GM23338 (cell line): ENCODE data around the gene ACAD11. TPM values are rescaled to one million over a fixed set of nuclear protein-coding genes. Genes with fewer than 3 reads are reported as not detected.
"Not testable (repeated sequence)": the region's sequence is repeated elsewhere in the genome, so short reads cannot be mapped to it uniquely, and the experiment has no call there.

ENCODE experiments used
- ATAC-seq: fragments of 200-7000 bp; cut with Tn5 transposase; 3 replicates; pipeline ENCODE4 v1.9.1; 2020
- DNase-seq: peaks from one replicate; pipeline ENCODE4 v3.0.0-alpha.2; 2015; ENCODE audit warnings: low spot score
- H2AFZ ChIP-seq: fragments of 200-600 bp; sonication (generic); 2 replicates; pipeline ENCODE4 v1.8.0; 2016; ENCODE audit warnings: antibody characterized with exemption, mild to moderate bottlenecking, moderate library complexity
- H3F3A ChIP-seq: fragments of 200-600 bp; sonication (generic); replicated peaks from 2 replicates; pipeline ENCODE4 v1.8.0; 2017; ENCODE audit warnings: antibody characterized with exemption, mixed run types, low read depth
- H3K27ac ChIP-seq: fragments of 200-600 bp; sonication (generic); 2 replicates; pipeline ENCODE4 v1.6.1; 2016; ENCODE audit warnings: low read depth
- H3K27me3 ChIP-seq: fragments of 200-600 bp; sonication (generic); 2 replicates; pipeline ENCODE4 v1.8.0; 2016; ENCODE audit warnings: mild to moderate bottlenecking, mixed run types, moderate library complexity; ENCODE audit not compliant: insufficient read depth
- H3K36me3 ChIP-seq: fragments of 200-600 bp; sonication (generic); 2 replicates; pipeline ENCODE4 v1.8.0; 2016; ENCODE audit warnings: mild to moderate bottlenecking; ENCODE audit not compliant: insufficient read depth
- H3K4me1 ChIP-seq: fragments of 200-600 bp; sonication (generic); 2 replicates; pipeline ENCODE4 v1.8.0; 2016; ENCODE audit warnings: mild to moderate bottlenecking, moderate library complexity; ENCODE audit not compliant: insufficient read depth
- H3K4me2 ChIP-seq: fragments of 200-600 bp; sonication (generic); 2 replicates; pipeline ENCODE4 v1.7.1; 2017; ENCODE audit warnings: mixed run types
- H3K4me3 ChIP-seq: fragments of 200-600 bp; sonication (generic); 2 replicates; pipeline ENCODE4 v1.6.1; 2016; ENCODE audit warnings: mixed run types
- H3K79me2 ChIP-seq: fragments of 200-600 bp; sonication (generic); replicated peaks from 2 replicates; pipeline ENCODE4 v1.8.0; 2017; ENCODE audit warnings: mild to moderate bottlenecking; ENCODE audit not compliant: insufficient read depth
- H3K9me2 ChIP-seq: fragments of 200-600 bp; sonication (generic); 2 replicates; pipeline ENCODE4 v1.8.0; 2017; ENCODE audit not compliant: insufficient read depth
- H4K20me1 ChIP-seq: fragments of 200-600 bp; sonication (generic); replicated peaks from 2 replicates; pipeline ENCODE4 v1.8.0; 2017; ENCODE audit warnings: mild to moderate bottlenecking; ENCODE audit not compliant: insufficient read depth
- H3K27ac Mint-ChIP-seq: 2 replicates; pipeline ENCODE4 v1.8.0; 2020; ENCODE audit warnings: inconsistent platforms, mild to moderate bottlenecking, moderate library complexity, mixed read lengths
- H3K27me3 Mint-ChIP-seq: 3 replicates; pipeline ENCODE4 v1.8.0; 2022; ENCODE audit warnings: low read depth, mild to moderate bottlenecking, moderate library complexity, mixed read lengths, inconsistent platforms; ENCODE audit not compliant: insufficient read depth, poor library complexity
- H3K36me3 Mint-ChIP-seq: 3 replicates; pipeline ENCODE4 v1.8.0; 2021; ENCODE audit warnings: low read depth, mild to moderate bottlenecking, inconsistent platforms, moderate library complexity, mixed read lengths
- H3K4me1 Mint-ChIP-seq: 3 replicates; pipeline ENCODE4 v1.8.0; 2020; ENCODE audit warnings: mild to moderate bottlenecking, inconsistent platforms, mixed read lengths
- H3K4me3 Mint-ChIP-seq: 3 replicates; pipeline ENCODE4 v1.8.0; 2021; ENCODE audit warnings: moderate library complexity, mild to moderate bottlenecking, inconsistent platforms, mixed read lengths
- H3K9me3 Mint-ChIP-seq: 3 replicates; pipeline ENCODE4 v1.8.0; 2020; ENCODE audit warnings: moderate library complexity, mild to moderate bottlenecking, inconsistent platforms, mixed read lengths
- CREB1 ChIP-seq: fragments of 250-450 bp; sonication (Bioruptor Pico); IDR thresholded peaks from 2 replicates; pipeline ENCODE4 v1.5.0; 2020; ENCODE audit warnings: low read depth, mild to moderate bottlenecking, moderate library complexity
- ETS1 ChIP-seq: IDR thresholded peaks from 2 replicates; pipeline ENCODE4 v1.6.1; 2016; ENCODE audit warnings: antibody characterized with exemption
- JUNB ChIP-seq: IDR thresholded peaks from one replicate; pipeline ENCODE4 v1.6.1; 2016; ENCODE audit warnings: antibody characterized with exemption; ENCODE audit not compliant: unreplicated experiment
- NANOG ChIP-seq: IDR thresholded peaks from 2 replicates; pipeline ENCODE4 v1.6.1; 2016; ENCODE audit warnings: antibody characterized with exemption, borderline replicate concordance
- POLR2AphosphoS5 ChIP-seq: IDR thresholded peaks from 2 replicates; pipeline ENCODE4 v1.6.1; 2016; ENCODE audit warnings: antibody characterized with exemption, low read depth
- REST ChIP-seq: IDR thresholded peaks from one replicate; pipeline ENCODE4 v1.6.1; 2018; ENCODE audit warnings: antibody characterized with exemption; ENCODE audit not compliant: unreplicated experiment
- STAT1 ChIP-seq: IDR thresholded peaks from one replicate; pipeline ENCODE4 v1.6.1; 2016; ENCODE audit warnings: antibody characterized with exemption; ENCODE audit not compliant: unreplicated experiment
- ZNF114 ChIP-seq: fragments of 250-450 bp; sonication (Bioruptor Pico); IDR thresholded peaks from 2 replicates; pipeline ENCODE4 v1.5.0; 2020; ENCODE audit warnings: mild to moderate bottlenecking, moderate library complexity
- ZNF331 ChIP-seq: fragments of 250-450 bp; sonication (Bioruptor Pico); IDR thresholded peaks from 2 replicates; pipeline ENCODE4 v1.5.0; 2020; ENCODE audit warnings: low read depth, mild to moderate bottlenecking, moderate library complexity
- ZNF462 ChIP-seq: fragments of 250-450 bp; sonication (Bioruptor Pico); IDR thresholded peaks from 2 replicates; pipeline ENCODE4 v1.5.0; 2020; ENCODE audit warnings: mild to moderate bottlenecking, moderate library complexity
- polyA plus RNA-seq: library from polyadenylated mRNA; unstranded; fragments of >200 nt; fragmentation: Nextera tagmentation; extraction: Ambion mirVana; gene quantifications from 2 replicates; pipeline ENCODE4 v1.2.1, GENCODE V29; 2016
- total RNA-seq: library from RNA; depleted of rRNA; stranded (reverse); fragments of >200 nt; shearing (Covaris generic); gene quantifications from 2 replicates; pipeline ENCODE4 v1.2.3, GENCODE V29; 2014

Gene ACAD11
- total and polyA plus RNA-seq, 2 experiments from 2014 or later: 11.4 to 17.1 TPM

GRCh38 chr3:132615881-132616280 lies 43.7 kb downstream of the ACAD11 start:
- H3K4me2 ChIP-seq: no peak overlapping the region
- no peak overlapping the region for H3K27ac ChIP-seq
- no peaks in the 10 kb centered on the region for H3K9me2 ChIP-seq
- H3F3A ChIP-seq: no peaks in the 10 kb centered on the region
- H3K4me3 ChIP-seq: no peak overlapping the region
- ATAC-seq: no peak
- H3K36me3 ChIP-seq: no peaks in the 10 kb centered on the region
- H3K4me1 ChIP-seq: no peaks in the 10 kb centered on the region
- no peaks in the 10 kb centered on the region for H3K27me3 Mint-ChIP-seq
- no peaks in the 10 kb centered on the region for H3K27me3 ChIP-seq
- no peaks in the 10 kb centered on the region for H3K4me1 Mint-ChIP-seq
- no peak overlapping the region for H3K27ac Mint-ChIP-seq
- H3K36me3 Mint-ChIP-seq: peaks cover 22% of the 10 kb centered on the region
- H3K79me2 ChIP-seq: no peaks in the 10 kb centered on the region
- no peak for TF ChIP-seq STAT1
- no peak for TF ChIP-seq POLR2AphosphoS5
- TF ChIP-seq NANOG: no peak
- TF ChIP-seq ZNF331 (CRISPR knock-in tag): no peak
- TF ChIP-seq ETS1: no peak
- TF ChIP-seq ZNF114 (CRISPR knock-in tag): no peak
- TF ChIP-seq ZNF462: no peak
- no peak for TF ChIP-seq REST
- no peak for TF ChIP-seq JUNB
- no peak for TF ChIP-seq CREB1
- H2AFZ ChIP-seq: no peak overlapping the region
- no peak overlapping the region for H3K4me3 Mint-ChIP-seq
- no peaks in the 10 kb centered on the region for H4K20me1 ChIP-seq
- DNase-seq: no peak
- H3K9me3 Mint-ChIP-seq: no peaks in the 10 kb centered on the region; the same call in 1 of the 3 replicates

GRCh38 chr3:132615301-132615700 lies 44.3 kb downstream of the ACAD11 start:
- H3K27ac ChIP-seq, H3K4me1 ChIP-seq, ATAC-seq, H4K20me1 ChIP-seq, H3K4me2 ChIP-seq, H3K4me3 Mint-ChIP-seq, H3K4me1 Mint-ChIP-seq, DNase-seq, H3K27ac Mint-ChIP-seq, H3K4me3 ChIP-seq, H3K79me2 ChIP-seq, H3K27me3 Mint-ChIP-seq, H2AFZ ChIP-seq, H3F3A ChIP-seq, H3K36me3 ChIP-seq, H3K9me2 ChIP-seq, H3K27me3 ChIP-seq, H3K9me3 Mint-ChIP-seq: not testable (repeated sequence)
- H3K36me3 Mint-ChIP-seq: peaks cover 22% of the 10 kb centered on the region
